Left ventricle myocardium inferior (tissue), 1 donor: ENCODE results near the gene SDR42E1. TPM values are rescaled to one million over a fixed set of nuclear protein-coding genes. Genes with fewer than 3 reads are reported as not detected.

Experiments
- DNase-seq: peaks from one replicate; pipeline ENCODE4 v3.0.0-alpha.2; 2020
- H3K27ac ChIP-seq: fragments of 200-600 bp; replicated peaks from 2 replicates; pipeline ENCODE4 v1.8.0; 2021
- H3K27me3 ChIP-seq: fragments of 200-600 bp; 2 replicates; pipeline ENCODE4 v1.8.0; 2021; ENCODE audit warnings: low read depth
- H3K36me3 ChIP-seq: fragments of 200-600 bp; 2 replicates; pipeline ENCODE4 v1.8.0; 2021
- H3K4me1 ChIP-seq: fragments of 200-600 bp; 2 replicates; pipeline ENCODE4 v1.8.0; 2021
- H3K4me3 ChIP-seq: fragments of 200-600 bp; 2 replicates; pipeline ENCODE4 v1.8.0; 2021; ENCODE audit warnings: mild to moderate bottlenecking, moderate library complexity
- H3K9me3 ChIP-seq: fragments of 200-600 bp; replicated peaks from 2 replicates; pipeline ENCODE4 v1.8.0; 2021
- intact Hi-C: fragments of 100-400 bp; cut with micrococcal nuclease; formaldehyde crosslinking; loops from one replicate; pipeline ENCODE4 v1.11.0; 2022
- total RNA-seq: library from RNA; stranded (reverse); fragmentation: NEBNext Ultra II Directional; extraction: Animal tissue kit (Norgen Biotek cat#: 25700); gene quantifications from one replicate; pipeline ENCODE4 v1.2.1, GENCODE V29; 2021
- TF ChIP-seq, protein P1 (sequence below): fragments of 200-600 bp; IDR thresholded peaks from 2 replicates; pipeline ENCODE4 v1.8.0; 2021; ENCODE audit warnings: antibody characterized with exemption, mild to moderate bottlenecking, borderline replicate concordance
- donor health status: DM: no; HTN: yes; CAD: no; lungs with severe emphysema.

Gene SDR42E1
- total RNA-seq, 1 donor from 2014 or later, result 0.52 TPM

GRCh38 chr16:82005027-82005830, 6.0 kb downstream of the SDR42E1 start:
- peak overlapping the region; percentile 69 for H3K27ac ChIP-seq
- H3K9me3 ChIP-seq, result peaks cover 22% of the 10 kb centered on the region
- peaks cover 8% of the 10 kb centered on the region for H3K27me3 ChIP-seq
- no peak overlapping the region for H3K4me3 ChIP-seq
- peak; percentile 14 for DNase-seq
- peaks cover 16% of the 10 kb centered on the region for H3K4me1 ChIP-seq
- intact Hi-C loops, result no loop called here
- no peaks in the 10 kb centered on the region for H3K36me3 ChIP-seq
- TF ChIP-seq, protein P1, sequence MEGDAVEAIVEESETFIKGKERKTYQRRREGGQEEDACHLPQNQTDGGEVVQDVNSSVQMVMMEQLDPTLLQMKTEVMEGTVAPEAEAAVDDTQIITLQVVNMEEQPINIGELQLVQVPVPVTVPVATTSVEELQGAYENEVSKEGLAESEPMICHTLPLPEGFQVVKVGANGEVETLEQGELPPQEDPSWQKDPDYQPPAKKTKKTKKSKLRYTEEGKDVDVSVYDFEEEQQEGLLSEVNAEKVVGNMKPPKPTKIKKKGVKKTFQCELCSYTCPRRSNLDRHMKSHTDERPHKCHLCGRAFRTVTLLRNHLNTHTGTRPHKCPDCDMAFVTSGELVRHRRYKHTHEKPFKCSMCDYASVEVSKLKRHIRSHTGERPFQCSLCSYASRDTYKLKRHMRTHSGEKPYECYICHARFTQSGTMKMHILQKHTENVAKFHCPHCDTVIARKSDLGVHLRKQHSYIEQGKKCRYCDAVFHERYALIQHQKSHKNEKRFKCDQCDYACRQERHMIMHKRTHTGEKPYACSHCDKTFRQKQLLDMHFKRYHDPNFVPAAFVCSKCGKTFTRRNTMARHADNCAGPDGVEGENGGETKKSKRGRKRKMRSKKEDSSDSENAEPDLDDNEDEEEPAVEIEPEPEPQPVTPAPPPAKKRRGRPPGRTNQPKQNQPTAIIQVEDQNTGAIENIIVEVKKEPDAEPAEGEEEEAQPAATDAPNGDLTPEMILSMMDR, result no peak

- DNase-seq, result no peak
Observed at GRCh38 chr16:82004601-82005000, 6.7 kb downstream of the SDR42E1 start.

DNA sequence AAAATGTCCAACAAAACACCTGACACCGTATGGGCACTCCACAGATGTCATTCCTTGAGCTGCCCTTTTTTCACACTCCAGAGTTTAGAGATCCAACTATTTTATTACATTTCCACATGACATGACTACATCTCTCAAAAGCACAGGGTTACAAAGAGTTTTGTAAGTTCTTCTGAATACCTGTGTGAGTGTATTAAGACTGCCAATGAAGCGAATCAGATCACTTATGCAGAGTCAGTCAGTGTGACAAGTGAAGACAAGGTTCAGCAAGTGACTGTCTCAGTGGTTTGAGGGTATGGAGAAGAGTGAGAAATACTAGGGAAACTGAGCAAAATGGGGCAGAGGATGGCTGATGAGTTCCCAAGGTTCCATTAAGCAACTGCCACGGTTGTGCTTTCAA, 8.4 kb downstream of the SDR42E1 start:
- TF ChIP-seq, protein P1, result no peak
- Histone ChIP-seq H3K27me3 (no peaks in the 10 kb centered on the region), H3K27ac (no peak overlapping the region), H3K9me3 (peaks cover 1% of the 10 kb centered on the region), H3K36me3 (no peaks in the 10 kb centered on the region), H3K4me3 (no peak overlapping the region), H3K4me1 (peaks cover 18% of the 10 kb centered on the region)
- no peak for DNase-seq
- intact Hi-C loops, result no loop called here

More at GRCh38 chr16:82004601-82005000, 6.7 kb downstream of the SDR42E1 start:
- TF ChIP-seq, protein P1, result no peak
- Histone ChIP-seq H3K9me3 (peaks cover 19% of the 10 kb centered on the region), H3K27me3 (peaks cover 2% of the 10 kb centered on the region), H3K4me3 (no peak overlapping the region), H3K4me1 (peaks cover 16% of the 10 kb centered on the region), H3K36me3 (no peaks in the 10 kb centered on the region), H3K27ac (peak overlapping the region; percentile 69)
- intact Hi-C loops, result no loop called here

DNA sequence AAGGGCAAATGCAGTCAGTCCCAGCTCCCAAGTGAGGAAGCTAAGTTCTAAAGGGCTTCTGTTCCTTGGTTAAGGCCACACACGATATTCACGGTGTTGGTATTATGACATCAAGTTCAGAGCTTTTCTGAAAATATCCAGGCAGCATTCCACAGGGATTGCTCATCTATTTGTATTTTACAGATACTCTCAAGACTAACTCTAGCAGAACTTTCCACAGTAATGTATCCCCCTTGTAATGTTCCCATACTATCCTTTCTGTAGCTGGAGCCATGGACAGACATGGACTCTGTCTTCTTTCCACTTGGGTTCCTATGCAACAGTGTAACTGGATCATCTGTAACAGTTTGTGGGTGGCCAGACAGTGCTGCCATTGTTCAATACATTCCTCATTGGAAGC, 13.5 kb downstream of the SDR42E1 start:
- DNase-seq, result no peak
- TF ChIP-seq, protein P1, result no peak
- no peaks in the 10 kb centered on the region for H3K27me3 ChIP-seq
- intact Hi-C loops, result no loop called here
- H3K27ac ChIP-seq, result no peak overlapping the region
- H3K4me1 ChIP-seq, result peaks cover 15% of the 10 kb centered on the region
- no peak overlapping the region for H3K4me3 ChIP-seq
- no peaks in the 10 kb centered on the region for H3K36me3 ChIP-seq
- no peaks in the 10 kb centered on the region for H3K9me3 ChIP-seq

GRCh38 chr16:81996664-81997509, 14.4 kb downstream of the SDR42E1 start:
- no peaks in the 10 kb centered on the region for H3K27me3 ChIP-seq
- H3K27ac ChIP-seq, result peak overlapping the region; percentile 18
- DNase-seq, result no peak
- no peaks in the 10 kb centered on the region for H3K36me3 ChIP-seq
- intact Hi-C loops, result no loop called here
- TF ChIP-seq, protein P1, result peak; percentile 24
- H3K9me3 ChIP-seq, result no peaks in the 10 kb centered on the region
- peaks cover 15% of the 10 kb centered on the region for H3K4me1 ChIP-seq
- H3K4me3 ChIP-seq, result no peak overlapping the region
